Tibial nerve (tissue), 4 donors: Measurements from ENCODE around the gene RAET1L.

Experiments
- EP300 ChIP-seq, 2 donors: sonication (generic); formaldehyde crosslinking; IDR thresholded peaks; one replicate each; pipeline ENCODE4 v1.6.1; 2017; ENCODE audit warnings: antibody characterized with exemption in 2 of 2, mild to moderate bottlenecking in 1 of 2
- POLR2A ChIP-seq, 2 donors: fragments of 450-650 bp; IDR thresholded peaks; one replicate each; pipeline ENCODE4 v1.6.1; 2017; ENCODE audit warnings: antibody characterized with exemption in 2 of 2, mild to moderate bottlenecking in 2 of 2, moderate library complexity in 2 of 2
- TF ChIP-seq, protein P1 (sequence below), 5 experiments: fragments of 200-600 bp in 3 of 5; fragments of 450-650 bp in 2 of 5; sonication (generic) in 3 of 5; IDR thresholded peaks; one replicate each; pipeline ENCODE4 v1.5.1; 2016 to 2019; ENCODE audit warnings: antibody characterized with exemption in 5 of 5, mild to moderate bottlenecking in 3 of 5, moderate library complexity in 2 of 5

DNA sequence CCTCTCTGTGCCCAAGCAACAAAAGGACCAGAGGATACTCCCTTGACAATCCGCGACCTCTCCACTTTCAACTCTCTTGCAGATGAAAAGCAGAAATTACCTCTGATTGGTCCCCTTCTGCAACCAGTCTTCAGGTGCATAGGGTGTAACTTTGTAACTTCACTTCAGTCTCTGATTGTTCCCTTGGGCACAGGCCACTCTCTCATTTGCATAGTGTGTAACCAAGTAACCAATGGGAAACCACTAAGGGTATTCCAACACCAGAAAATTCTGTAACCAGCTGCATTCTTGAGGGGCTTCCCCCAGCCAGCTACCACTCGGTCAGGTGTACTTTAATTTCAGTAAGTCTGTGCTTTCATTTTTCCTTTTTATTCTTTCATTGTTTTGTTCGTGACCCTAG is 4.4 kb upstream of the RAET1L start:
- TF ChIP-seq, protein P1, sequence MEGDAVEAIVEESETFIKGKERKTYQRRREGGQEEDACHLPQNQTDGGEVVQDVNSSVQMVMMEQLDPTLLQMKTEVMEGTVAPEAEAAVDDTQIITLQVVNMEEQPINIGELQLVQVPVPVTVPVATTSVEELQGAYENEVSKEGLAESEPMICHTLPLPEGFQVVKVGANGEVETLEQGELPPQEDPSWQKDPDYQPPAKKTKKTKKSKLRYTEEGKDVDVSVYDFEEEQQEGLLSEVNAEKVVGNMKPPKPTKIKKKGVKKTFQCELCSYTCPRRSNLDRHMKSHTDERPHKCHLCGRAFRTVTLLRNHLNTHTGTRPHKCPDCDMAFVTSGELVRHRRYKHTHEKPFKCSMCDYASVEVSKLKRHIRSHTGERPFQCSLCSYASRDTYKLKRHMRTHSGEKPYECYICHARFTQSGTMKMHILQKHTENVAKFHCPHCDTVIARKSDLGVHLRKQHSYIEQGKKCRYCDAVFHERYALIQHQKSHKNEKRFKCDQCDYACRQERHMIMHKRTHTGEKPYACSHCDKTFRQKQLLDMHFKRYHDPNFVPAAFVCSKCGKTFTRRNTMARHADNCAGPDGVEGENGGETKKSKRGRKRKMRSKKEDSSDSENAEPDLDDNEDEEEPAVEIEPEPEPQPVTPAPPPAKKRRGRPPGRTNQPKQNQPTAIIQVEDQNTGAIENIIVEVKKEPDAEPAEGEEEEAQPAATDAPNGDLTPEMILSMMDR (IDR thresholded peaks at IDR 0.05) = no peak
- TF ChIP-seq POLR2A (IDR thresholded peaks at IDR 0.05) (no peak), EP300 (IDR thresholded peaks at IDR 0.05) (no peak)
